CD4-positive, alpha-beta T cell (primary cell): Measurements from ENCODE around the gene CRTAC1. TPM values are rescaled to one million over a fixed set of nuclear protein-coding genes. Genes with fewer than 3 reads are reported as not detected.
A peak's percentile ranks its signal among the peaks of the same experiment; 100 is the strongest.

Experiments
- ATAC-seq: fragments of 200-7000 bp; cut with Tn5 transposase; one replicate; pipeline ENCODE4 v1.10.0; 2022; ENCODE audit warnings: mild to moderate bottlenecking; ENCODE audit not compliant: poor library complexity
- CTCF ChIA-PET: fragments of 350-600 bp; sonication (Branson Sonifier 250); formaldehyde crosslinking; loops from one replicate; lab custom pipeline; 2021; ENCODE audit warnings: antibody characterized with exemption, inconsistent platforms; lab: Charles Lee
- POLR2A ChIA-PET: fragments of 350-600 bp; sonication (Branson Sonifier 250); formaldehyde crosslinking; loops from one replicate; lab custom pipeline; 2021; ENCODE audit warnings: antibody characterized with exemption, inconsistent platforms; lab: Charles Lee
- DNase-seq, 14 experiments: peaks; one replicate each; pipeline ENCODE4 v3.0.0-alpha.2; 2013 to 2020; ENCODE audit warnings: mixed read lengths in 2 of 14
- H3K27ac ChIP-seq, 2 donors: one replicate each; pipeline versions ENCODE4 v1.5.1 to v1.7.0; 2013; ENCODE audit warnings: low read length in 2 of 2, low read depth in 1 of 2, mild to moderate bottlenecking in 1 of 2
- H3K27me3 ChIP-seq, 2 experiments: 1 replicate in 1 of 2; 2 replicates in 1 of 2; pipeline versions ENCODE4 v1.6.1 to v1.7.0; 2013; ENCODE audit warnings: low read length in 2 of 2, control low read depth in 1 of 2, mild to moderate bottlenecking in 1 of 2, moderate library complexity in 1 of 2; ENCODE audit not compliant: insufficient read depth in 2 of 2, control insufficient read depth in 1 of 2
- H3K36me3 ChIP-seq: one replicate; pipeline ENCODE4 v1.6.1; 2013; ENCODE audit warnings: low read length, control low read depth; ENCODE audit not compliant: insufficient read depth
- H3K4me1 ChIP-seq: one replicate; pipeline ENCODE4 v1.6.1; 2013; ENCODE audit warnings: low read length, control low read depth; ENCODE audit not compliant: insufficient read depth
- H3K4me3 ChIP-seq: one replicate; pipeline ENCODE4 v1.5.1; 2013; ENCODE audit warnings: mild to moderate bottlenecking, low read length, moderate library complexity
- H3K9me3 ChIP-seq, 2 experiments: 1 replicate in 1 of 2; 2 replicates in 1 of 2; pipeline versions ENCODE4 v1.6.1 to v1.7.0; 2013; ENCODE audit warnings: low read length in 2 of 2, mild to moderate bottlenecking in 2 of 2, control low read depth in 1 of 2, moderate library complexity in 1 of 2; ENCODE audit not compliant: control insufficient read depth in 1 of 2, insufficient read depth in 1 of 2
- H3K27ac Mint-ChIP-seq: one replicate; pipeline ENCODE4 v1.8.0; 2020; ENCODE audit warnings: mixed read lengths
- H3K27me3 Mint-ChIP-seq: one replicate; pipeline ENCODE4 v1.8.0; 2021; ENCODE audit warnings: mixed read lengths
- H3K36me3 Mint-ChIP-seq: one replicate; pipeline ENCODE4 v1.8.0; 2021; ENCODE audit warnings: low read depth, mixed read lengths
- H3K4me1 Mint-ChIP-seq: one replicate; pipeline ENCODE4 v1.8.0; 2021; ENCODE audit warnings: low read depth, mixed read lengths
- H3K4me3 Mint-ChIP-seq: one replicate; pipeline ENCODE4 v1.8.0; 2020; ENCODE audit warnings: mild to moderate bottlenecking, mixed read lengths
- H3K9me3 Mint-ChIP-seq: one replicate; pipeline ENCODE4 v1.8.0; 2020; ENCODE audit warnings: mixed read lengths
- intact Hi-C, 2 experiments: fragments of 100-400 bp; cut with DNase I in 1 of 2; cut with micrococcal nuclease in 1 of 2; formaldehyde crosslinking; loops; one replicate each; pipeline versions ENCODE4 v1.15.1 to v1.9.0; 2023 to 2025; cut with DNase I, micrococcal nuclease
- total RNA-seq, 174 experiments: library from RNA in 2 of 174; stranded (reverse) in 2 of 174; gene quantifications; one replicate each; pipeline ENCODE4 v1.2.3 and lab custom pipeline; 2021 to 2026
- TF ChIP-seq, protein P1 (sequence below): fragments of 200-600 bp; IDR thresholded peaks from one replicate; pipeline ENCODE4 v1.8.0; 2022; ENCODE audit warnings: antibody characterized with exemption, mild to moderate bottlenecking

Gene CRTAC1
- total RNA-seq, 2 experiments from 2014 or later = not detected

DNA sequence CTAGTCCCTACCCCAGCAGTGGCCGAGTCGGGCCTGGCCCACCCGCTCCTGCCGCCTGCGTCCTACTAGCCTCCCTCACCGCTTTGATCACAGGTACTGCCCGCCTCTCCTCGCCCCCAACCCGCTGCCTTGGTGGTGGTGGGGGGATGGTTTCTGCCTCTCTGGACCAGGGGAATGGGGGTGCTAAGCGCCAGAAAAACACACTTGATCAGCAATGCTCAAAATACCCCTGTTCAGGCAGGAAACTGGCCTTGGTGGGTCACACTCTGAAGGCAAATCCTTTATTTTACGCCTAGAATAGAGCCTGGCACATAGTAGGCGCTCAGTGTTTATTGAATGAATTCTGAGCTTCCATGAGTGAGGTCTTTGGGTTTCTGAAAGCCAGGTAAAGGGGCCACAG, 1.0 kb upstream of the CRTAC1 start:
- no peaks in the 10 kb centered on the region for H3K36me3 ChIP-seq
- H3K27me3 ChIP-seq = peaks cover 58 to 76% of the 10 kb centered on the region in 2 experiments
- intact Hi-C loops = no loop called here
- H3K27ac ChIP-seq = no peak overlapping the region
- Mint-ChIP-seq H3K4me1 (peaks cover 12% of the 10 kb centered on the region), H3K36me3 (no peaks in the 10 kb centered on the region), H3K9me3 (no peaks in the 10 kb centered on the region), H3K4me3 (no peak overlapping the region), H3K27ac (no peak overlapping the region), H3K27me3 (peaks cover 81% of the 10 kb centered on the region)
- no peaks in the 10 kb centered on the region for H3K9me3 ChIP-seq
- no peak for ATAC-seq
- H3K4me3 ChIP-seq = no peak overlapping the region
- TF ChIP-seq, protein P1, sequence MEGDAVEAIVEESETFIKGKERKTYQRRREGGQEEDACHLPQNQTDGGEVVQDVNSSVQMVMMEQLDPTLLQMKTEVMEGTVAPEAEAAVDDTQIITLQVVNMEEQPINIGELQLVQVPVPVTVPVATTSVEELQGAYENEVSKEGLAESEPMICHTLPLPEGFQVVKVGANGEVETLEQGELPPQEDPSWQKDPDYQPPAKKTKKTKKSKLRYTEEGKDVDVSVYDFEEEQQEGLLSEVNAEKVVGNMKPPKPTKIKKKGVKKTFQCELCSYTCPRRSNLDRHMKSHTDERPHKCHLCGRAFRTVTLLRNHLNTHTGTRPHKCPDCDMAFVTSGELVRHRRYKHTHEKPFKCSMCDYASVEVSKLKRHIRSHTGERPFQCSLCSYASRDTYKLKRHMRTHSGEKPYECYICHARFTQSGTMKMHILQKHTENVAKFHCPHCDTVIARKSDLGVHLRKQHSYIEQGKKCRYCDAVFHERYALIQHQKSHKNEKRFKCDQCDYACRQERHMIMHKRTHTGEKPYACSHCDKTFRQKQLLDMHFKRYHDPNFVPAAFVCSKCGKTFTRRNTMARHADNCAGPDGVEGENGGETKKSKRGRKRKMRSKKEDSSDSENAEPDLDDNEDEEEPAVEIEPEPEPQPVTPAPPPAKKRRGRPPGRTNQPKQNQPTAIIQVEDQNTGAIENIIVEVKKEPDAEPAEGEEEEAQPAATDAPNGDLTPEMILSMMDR = no peak
- ChIA-PET CTCF (no interaction called here), POLR2A (no interaction called here)
- no peak for DNase-seq
- peaks cover 8% of the 10 kb centered on the region for H3K4me1 ChIP-seq

DNA sequence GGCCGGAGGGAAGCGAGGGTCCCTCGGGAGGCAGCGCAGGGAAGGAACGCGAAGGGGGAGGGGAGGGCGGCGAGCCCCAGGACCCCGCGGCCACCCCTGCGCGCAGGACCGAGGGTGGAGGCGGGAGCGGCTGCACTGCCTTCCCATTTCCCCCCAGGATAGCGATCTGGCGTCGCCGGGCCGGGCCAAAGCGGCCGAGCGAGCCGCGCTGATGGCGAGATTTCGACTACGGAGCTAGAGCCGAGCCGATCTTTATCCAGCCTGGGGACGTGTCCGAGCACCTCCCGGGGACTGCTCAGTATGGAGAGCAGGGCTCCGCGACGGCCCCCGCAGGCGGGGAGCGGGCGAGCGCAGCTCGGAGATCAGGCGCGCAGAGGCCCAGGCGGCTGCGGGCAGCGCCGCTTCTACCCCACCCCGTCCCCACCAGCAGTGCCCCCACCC, 590 bp upstream of the CRTAC1 start:
- intact Hi-C loops = no loop called here
- Mint-ChIP-seq H3K4me3 (no peak overlapping the region), H3K27me3 (peaks cover 81% of the 10 kb centered on the region), H3K9me3 (no peaks in the 10 kb centered on the region), H3K4me1 (peaks cover 12% of the 10 kb centered on the region), H3K36me3 (no peaks in the 10 kb centered on the region), H3K27ac (no peak overlapping the region)
- Histone ChIP-seq H3K4me3 (no peak overlapping the region), H3K9me3 (no peaks in the 10 kb centered on the region), H3K4me1 (peaks cover 8% of the 10 kb centered on the region), H3K36me3 (no peaks in the 10 kb centered on the region), H3K27me3 (peaks cover 54 to 75% of the 10 kb centered on the region in 2 experiments), H3K27ac (no peak overlapping the region)
- DNase-seq = no peak
- POLR2A ChIA-PET = no interaction called here
- CTCF ChIA-PET = no interaction called here
- TF ChIP-seq, protein P1 = no peak
- ATAC-seq = no peak

GRCh38 chr10:98029149-98030092, 1.0 kb downstream of the CRTAC1 start:
- ChIA-PET POLR2A (no interaction called here), CTCF (interaction anchor here (1.6 kb wide), 1 partner anchor 16 kb away, joined by 4 read pairs; no protein-coding TSS in a partner anchor)
- no peak overlapping the region for H3K27ac ChIP-seq
- no peaks in the 10 kb centered on the region for H3K9me3 Mint-ChIP-seq
- H3K27me3 Mint-ChIP-seq = peaks cover 75% of the 10 kb centered on the region
- no peak overlapping the region for H3K4me3 ChIP-seq
- H3K27me3 ChIP-seq = peaks cover 44 to 66% of the 10 kb centered on the region in 2 experiments
- peaks cover 12% of the 10 kb centered on the region for H3K4me1 Mint-ChIP-seq
- H3K9me3 ChIP-seq = no peaks in the 10 kb centered on the region
- H3K4me1 ChIP-seq = peaks cover 8% of the 10 kb centered on the region
- H3K27ac Mint-ChIP-seq = no peak overlapping the region
- TF ChIP-seq, protein P1 = no peak
- DNase-seq (no peak), ATAC-seq (no peak)
- H3K4me3 Mint-ChIP-seq = peak overlapping the region; percentile 76
- intact Hi-C loops = no loop called here
- H3K36me3 ChIP-seq = no peaks in the 10 kb centered on the region
- no peaks in the 10 kb centered on the region for H3K36me3 Mint-ChIP-seq
